ENCODE results near the gene NR4A1. TPM values are rescaled to one million over a fixed set of nuclear protein-coding genes. Genes with fewer than 3 reads are reported as not detected.

The NR4A1 gene
- total RNA-seq, 1 donor from 2014 or later: 2.3 TPM

DNA sequence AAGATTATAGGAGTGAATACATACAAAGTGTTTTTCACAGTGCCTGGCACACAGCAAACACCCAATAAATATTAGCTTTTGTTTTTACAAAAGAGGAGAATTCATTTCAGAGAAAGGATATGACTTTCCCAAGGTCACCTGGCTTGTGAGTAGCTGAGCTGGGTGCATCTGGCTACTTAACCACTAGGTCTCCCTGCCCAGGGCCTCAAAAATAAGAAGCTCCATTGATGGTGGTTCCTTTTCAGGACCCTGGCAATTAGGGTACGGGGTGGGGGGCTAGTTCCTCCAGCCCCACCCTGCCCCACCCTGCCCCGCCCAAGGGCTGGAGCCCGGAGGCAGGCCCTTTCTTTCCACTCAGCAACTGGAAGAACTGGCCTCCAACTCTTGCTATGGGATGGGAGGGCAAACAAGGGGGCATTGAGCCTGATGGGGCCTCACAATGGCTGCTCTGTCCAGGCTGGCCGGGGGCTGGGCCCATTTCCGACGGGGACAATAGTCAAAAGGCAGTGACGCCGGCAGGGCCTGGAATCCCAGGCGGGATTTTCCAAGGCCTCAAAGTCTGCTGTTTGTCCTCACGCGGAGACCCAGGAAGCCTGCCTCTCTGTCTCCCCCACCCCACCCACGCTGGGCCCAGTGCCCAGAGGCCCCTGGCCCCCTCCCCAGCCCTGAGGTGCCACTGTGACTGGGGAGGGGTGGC, 10.4 kb downstream of the NR4A1 start:
- no peak for DNase-seq (ENCODE audit: low read depth)
- H3K9me3 Mint-ChIP-seq (ENCODE audit: unreplicated experiment): no peaks in the 10 kb centered on the region
- H3K36me3 ChIP-seq (ENCODE audit: insufficient read depth, low read length): no peaks in the 10 kb centered on the region

GRCh38 chr12:52062167-52063081, 11.2 kb downstream of the NR4A1 start:
- Histone ChIP-seq H4K20me1 (ENCODE audit: insufficient read depth, low read length) (peaks cover 2% of the 10 kb centered on the region), H3K9me3 (ENCODE audit: insufficient read depth, low read depth, low read length) (no peaks in the 10 kb centered on the region), H3K27ac (ENCODE audit: low read depth, low read length) (no peak overlapping the region), H3K36me3 (ENCODE audit: insufficient read depth, low read length) (no peaks in the 10 kb centered on the region), H3K9ac (ENCODE audit: low read length) (no peak overlapping the region), H3K27me3 (ENCODE audit: insufficient read depth, low read length) (no peaks in the 10 kb centered on the region), H3K4me3 (ENCODE audit: insufficient read depth, low read depth, low read length) (no peak overlapping the region), H3K4me1 (ENCODE audit: insufficient read depth, low read length) (peaks cover 13% of the 10 kb centered on the region), H3K79me2 (ENCODE audit: insufficient read depth, low read length) (no peaks in the 10 kb centered on the region), H2AFZ (ENCODE audit: low read depth, low read length) (no peak overlapping the region), H3K4me2 (ENCODE audit: low read length) (no peak overlapping the region)
- FAIRE-seq (no peak), DNase-seq (ENCODE audit: low read depth) (no peak)
- no peaks in the 10 kb centered on the region for H3K9me3 Mint-ChIP-seq (ENCODE audit: unreplicated experiment)
- no peak overlapping the region for H3K27ac Mint-ChIP-seq (ENCODE audit: unreplicated experiment)
- TF ChIP-seq CTCF (IDR thresholded peaks at IDR 0.05; ENCODE audit: insufficient read depth, low read depth, low read length) (no peak), EZH2 (IDR thresholded peaks at IDR 0.05; ENCODE audit: insufficient read depth, low read length) (no peak)
- peaks cover 23% of the 10 kb centered on the region for H3K27me3 Mint-ChIP-seq (ENCODE audit: low read depth, unreplicated experiment)
- H3K4me1 Mint-ChIP-seq (ENCODE audit: low read depth, unreplicated experiment): no peaks in the 10 kb centered on the region
- no peaks in the 10 kb centered on the region for H3K36me3 Mint-ChIP-seq (ENCODE audit: low read depth, unreplicated experiment)
- no peak overlapping the region for H3K4me3 Mint-ChIP-seq (ENCODE audit: unreplicated experiment)

More for the DNA sequence above, 10.4 kb downstream of the NR4A1 start:
- no peaks in the 10 kb centered on the region for H3K4me1 Mint-ChIP-seq (ENCODE audit: low read depth, unreplicated experiment)
- Histone ChIP-seq H3K79me2 (ENCODE audit: insufficient read depth, low read length) (no peaks in the 10 kb centered on the region), H4K20me1 (ENCODE audit: insufficient read depth, low read length) (peaks cover 6% of the 10 kb centered on the region), H3K9me3 (ENCODE audit: insufficient read depth, low read depth, low read length) (no peaks in the 10 kb centered on the region), H3K4me1 (ENCODE audit: insufficient read depth, low read length) (peaks cover 13% of the 10 kb centered on the region), H3K9ac (ENCODE audit: low read length) (no peak overlapping the region), H3K27ac (ENCODE audit: low read depth, low read length) (no peak overlapping the region), H3K4me2 (ENCODE audit: low read length) (no peak overlapping the region), H3K27me3 (ENCODE audit: insufficient read depth, low read length) (no peaks in the 10 kb centered on the region), H2AFZ (ENCODE audit: low read depth, low read length) (no peak overlapping the region), H3K4me3 (ENCODE audit: insufficient read depth, low read depth, low read length) (no peak overlapping the region)
- no peak for FAIRE-seq
- H3K4me3 Mint-ChIP-seq (ENCODE audit: unreplicated experiment): no peak overlapping the region
- TF ChIP-seq EZH2 (IDR thresholded peaks at IDR 0.05; ENCODE audit: insufficient read depth, low read length) (no peak), CTCF (IDR thresholded peaks at IDR 0.05; ENCODE audit: insufficient read depth, low read depth, low read length) (no peak)
- H3K36me3 Mint-ChIP-seq (ENCODE audit: low read depth, unreplicated experiment): no peaks in the 10 kb centered on the region
- peaks cover 19% of the 10 kb centered on the region for H3K27me3 Mint-ChIP-seq (ENCODE audit: low read depth, unreplicated experiment)
- no peak overlapping the region for H3K27ac Mint-ChIP-seq (ENCODE audit: unreplicated experiment)

Measured in astrocyte (in vitro differentiated cells and primary cell).